Measurements from ENCODE around the gene RNF10.

Gene RNF10

GRCh38 chr12:120583478-120584030 lies 49.4 kb downstream of the RNF10 start:
- H4K20me1 ChIP-seq (ENCODE audit: control insufficient read depth, insufficient read depth, low read depth, low read length) = no peaks in the 10 kb centered on the region
- H3K9me2 ChIP-seq (replicated peaks; ENCODE audit: control insufficient read depth, low read length) = no peaks in the 10 kb centered on the region
- peak overlapping the region; percentile 48 for H3K4me3 ChIP-seq (ENCODE audit: low read length)
- peaks cover 20% of the 10 kb centered on the region for H3K27me3 ChIP-seq (ENCODE audit: control insufficient read depth, low read length)
- H3K4me2 ChIP-seq (ENCODE audit: low read length) = peak overlapping the region; percentile 55
- H3K36me3 ChIP-seq (ENCODE audit: control insufficient read depth, low read length) = peaks cover 15% of the 10 kb centered on the region
- H3F3A ChIP-seq (ENCODE audit: control insufficient read depth, insufficient read depth) = peaks cover 3% of the 10 kb centered on the region; the same call in 1 of the 2 replicates
- H3K27ac ChIP-seq (ENCODE audit: low read depth, low read length) = no peak overlapping the region
- TF ChIP-seq EZH2phosphoT487 (IDR thresholded peaks at IDR 0.05; ENCODE audit: borderline replicate concordance, low read length) (no peak), CTCF (IDR thresholded peaks at IDR 0.05; ENCODE audit: low read depth, low read length, poor library complexity, severe bottlenecking) (peak; percentile 96)
- H3K9me3 ChIP-seq (ENCODE audit: control insufficient read depth, insufficient read depth, low read length) = no peaks in the 10 kb centered on the region
- H3K4me1 ChIP-seq (ENCODE audit: control insufficient read depth, low read length) = peaks cover 38% of the 10 kb centered on the region
- peaks cover 11% of the 10 kb centered on the region for H3K79me2 ChIP-seq (ENCODE audit: control insufficient read depth, low read length)

- Histone ChIP-seq H3K79me2 (ENCODE audit: control insufficient read depth, low read length) (peaks cover 11% of the 10 kb centered on the region), H3K27me3 (ENCODE audit: control insufficient read depth, low read length) (peaks cover 20% of the 10 kb centered on the region), H4K20me1 (ENCODE audit: control insufficient read depth, insufficient read depth, low read depth, low read length) (no peaks in the 10 kb centered on the region), H3K9me3 (ENCODE audit: control insufficient read depth, insufficient read depth, low read length) (no peaks in the 10 kb centered on the region), H3K27ac (ENCODE audit: low read depth, low read length) (no peak overlapping the region), H3K4me2 (ENCODE audit: low read length) (peak overlapping the region; percentile 55), H3F3A (ENCODE audit: control insufficient read depth, insufficient read depth) (peaks cover 3% of the 10 kb centered on the region; the same call in 1 of the 2 replicates), H3K36me3 (ENCODE audit: control insufficient read depth, low read length) (peaks cover 5% of the 10 kb centered on the region), H3K9me2 (replicated peaks; ENCODE audit: control insufficient read depth, low read length) (no peaks in the 10 kb centered on the region), H3K4me3 (ENCODE audit: low read length) (peak overlapping the region; percentile 60), H3K4me1 (ENCODE audit: control insufficient read depth, low read length) (peaks cover 37% of the 10 kb centered on the region)
- TF ChIP-seq EZH2phosphoT487 (IDR thresholded peaks at IDR 0.05; ENCODE audit: borderline replicate concordance, low read length) (peak; percentile 70; the same call in 1 of the 2 replicates), CTCF (IDR thresholded peaks at IDR 0.05; ENCODE audit: low read depth, low read length, poor library complexity, severe bottlenecking) (peak; percentile 28)
These were observed 50.4 kb downstream of the RNF10 start for GRCh38 chr12:120584343-120585149.

DNA sequence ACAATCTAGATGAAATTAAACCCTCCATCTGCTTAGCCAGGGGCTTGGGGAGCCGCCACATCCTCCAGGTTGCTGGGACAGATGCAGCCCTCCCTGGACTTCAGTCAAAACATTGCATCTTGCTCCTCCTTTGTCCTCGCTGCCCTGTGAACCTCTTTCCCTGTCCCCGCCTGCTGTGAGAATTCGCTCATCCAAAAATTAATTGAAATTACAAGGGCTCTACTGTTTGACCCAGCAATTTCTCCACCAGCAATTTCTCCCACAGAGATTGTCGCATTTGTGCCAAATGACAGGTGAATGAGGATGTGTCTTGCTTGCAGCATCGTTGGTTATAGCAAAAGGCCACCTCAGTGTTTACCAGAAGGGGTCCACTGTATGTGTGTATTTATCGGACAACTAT lies 52.0 kb downstream of the RNF10 start:
- TF ChIP-seq CTCF (IDR thresholded peaks at IDR 0.05; ENCODE audit: low read depth, low read length, poor library complexity, severe bottlenecking) = no peak
- no peak for TF ChIP-seq EZH2phosphoT487 (IDR thresholded peaks at IDR 0.05; ENCODE audit: borderline replicate concordance, low read length)
- Histone ChIP-seq H3K4me3 (ENCODE audit: low read length) (no peak overlapping the region), H3K36me3 (ENCODE audit: control insufficient read depth, low read length) (no peaks in the 10 kb centered on the region), H3K4me2 (ENCODE audit: low read length) (no peak overlapping the region), H4K20me1 (ENCODE audit: control insufficient read depth, insufficient read depth, low read depth, low read length) (no peaks in the 10 kb centered on the region), H3K27ac (ENCODE audit: low read depth, low read length) (no peak overlapping the region), H3F3A (ENCODE audit: control insufficient read depth, insufficient read depth) (peaks cover 3% of the 10 kb centered on the region; the same call in 1 of the 2 replicates), H3K9me2 (replicated peaks; ENCODE audit: control insufficient read depth, low read length) (no peaks in the 10 kb centered on the region), H3K27me3 (ENCODE audit: control insufficient read depth, low read length) (peaks cover 20% of the 10 kb centered on the region), H3K4me1 (ENCODE audit: control insufficient read depth, low read length) (peaks cover 26% of the 10 kb centered on the region), H3K79me2 (ENCODE audit: control insufficient read depth, low read length) (no peaks in the 10 kb centered on the region), H3K9me3 (ENCODE audit: control insufficient read depth, insufficient read depth, low read length) (no peaks in the 10 kb centered on the region)

All from DOHH2 (cell line).